GM18951 (cell line): Measurements from ENCODE around the gene ZNF316.

ENCODE experiments used
- POLR2A ChIP-seq: IDR thresholded peaks from 4 replicates; pipeline ENCODE4 v1.6.1; 2011; ENCODE audit warnings: mild to moderate bottlenecking; ENCODE audit not compliant: insufficient read length, insufficient read depth; ENCODE audit errors: extremely low read depth
- in situ Hi-C: fragments of 300-500 bp; cut with MboI; formaldehyde crosslinking; loops from one replicate; pipeline ENCODE4 v1.12.0; 2022; ENCODE audit warnings: low sequenced_read_pairs, mixed read lengths, inconsistent platforms; ENCODE audit not compliant: unreplicated experiment

ZNF316 gene

GRCh38 chr7:6613706-6614105 lies 23.4 kb upstream of the ZNF316 start:
- TF ChIP-seq POLR2A = no peak
- in situ Hi-C loops = no loop called here

DNA sequence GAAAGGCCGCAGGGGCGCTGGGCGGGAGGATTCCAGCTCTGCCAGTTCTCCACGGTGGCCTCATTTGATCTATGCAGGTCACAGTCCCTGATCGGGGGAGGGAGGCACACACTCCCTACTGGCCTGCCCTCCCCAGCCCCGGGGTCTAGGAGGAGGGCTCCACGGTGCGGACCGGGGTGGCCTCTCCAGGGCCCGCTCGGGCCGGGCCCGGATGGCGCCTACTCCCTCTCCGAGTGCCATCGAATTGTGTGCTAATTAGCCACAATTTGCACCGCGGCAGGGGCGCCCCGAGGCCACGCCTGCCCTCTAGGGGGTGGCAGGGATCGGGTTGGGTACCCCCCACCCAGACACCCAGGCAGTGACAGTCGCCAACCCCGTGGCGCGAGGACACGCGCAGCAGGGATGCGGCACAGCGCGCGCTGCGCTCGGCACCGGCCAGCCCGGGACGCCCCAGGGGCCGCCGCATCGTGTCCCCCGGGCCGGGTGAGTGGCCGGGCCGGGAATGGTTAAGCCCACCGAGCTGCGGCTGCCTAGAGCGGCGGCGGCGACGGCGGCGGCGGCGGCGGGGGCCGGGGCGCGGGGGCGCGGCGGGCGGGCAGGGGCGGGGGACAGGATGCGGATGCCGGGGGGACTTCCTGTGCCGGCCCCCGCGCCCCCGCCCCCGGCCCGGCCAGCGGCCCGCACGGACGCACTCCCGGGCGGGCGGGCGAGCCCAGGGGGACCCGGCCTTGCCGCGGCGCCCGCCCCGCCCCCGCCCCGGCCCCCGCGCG lies 22.0 kb upstream of the ZNF316 start, which contains the start of gene ZNF853:
Gene ZNF853 (plus strand): TSS at position 658 of the 770 bp plus-strand sequence. CDS start 565 bp downstream, outside the sequence.
- no peak for TF ChIP-seq POLR2A
- in situ Hi-C loops = no loop called here

GRCh38 chr7:6615723-6616555 lies 21.2 kb upstream of the ZNF316 start:
- in situ Hi-C loops = no loop called here
- no peak for TF ChIP-seq POLR2A

DNA sequence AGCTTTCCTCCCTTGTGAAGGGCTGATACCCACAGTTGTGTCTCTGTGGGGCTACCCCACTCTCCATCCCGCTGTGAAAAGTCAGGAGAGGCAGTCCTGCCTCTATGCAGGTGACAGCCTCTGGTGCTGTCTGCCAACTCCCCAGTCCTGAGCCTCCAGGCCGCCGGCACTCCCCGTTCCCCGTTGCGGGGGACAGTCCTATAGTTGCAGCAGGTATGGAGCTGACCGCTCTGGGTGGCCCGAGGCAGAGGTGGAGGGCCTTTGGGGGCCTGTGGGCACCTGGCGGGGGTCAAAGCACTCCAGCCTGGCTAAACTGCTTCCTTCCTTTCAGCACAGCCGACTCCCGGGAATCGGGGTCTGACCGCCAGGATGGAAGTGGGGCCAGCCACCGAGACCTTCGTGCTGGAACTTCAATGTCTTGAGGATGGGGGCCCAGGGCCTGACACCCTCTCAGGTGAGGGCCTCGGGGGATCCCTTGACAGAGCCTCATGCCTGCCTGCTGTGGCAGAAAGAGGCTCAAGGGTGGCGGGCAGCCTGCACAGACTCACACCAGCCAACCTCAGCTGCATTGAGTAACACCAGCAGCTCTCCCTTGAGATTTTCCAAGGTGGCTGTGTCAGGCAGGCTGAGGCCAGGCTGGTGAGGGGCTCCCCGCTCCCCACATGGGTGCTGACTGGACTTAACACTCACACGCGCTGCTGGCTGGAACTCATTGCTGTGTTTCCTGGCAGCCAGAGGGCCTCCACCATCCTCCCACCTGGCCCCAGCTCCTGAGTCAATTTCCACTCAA lies 20.1 kb upstream of the ZNF316 start:
- in situ Hi-C loops = no loop called here
- TF ChIP-seq POLR2A = no peak

DNA sequence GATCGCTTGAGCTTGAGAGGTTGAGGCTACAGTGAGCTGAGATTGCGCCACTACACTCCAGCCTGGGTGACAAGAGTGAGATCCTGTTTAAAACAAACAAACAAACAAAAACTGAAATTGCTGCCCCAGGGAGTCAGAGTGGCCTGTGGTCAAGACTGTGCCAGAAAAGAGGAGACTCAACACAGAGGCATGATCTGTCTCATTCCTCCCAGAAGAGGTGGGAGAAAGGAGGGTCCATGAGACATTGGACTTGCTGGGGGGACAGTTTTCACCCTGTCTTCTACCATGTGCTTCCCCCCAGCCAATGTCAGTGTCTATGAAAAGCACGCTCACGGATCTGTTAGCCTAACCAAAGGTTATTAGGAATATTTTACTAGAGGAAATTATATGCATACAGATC lies 18.5 kb upstream of the ZNF316 start:
- in situ Hi-C loops = no loop called here
- no peak for TF ChIP-seq POLR2A

DNA sequence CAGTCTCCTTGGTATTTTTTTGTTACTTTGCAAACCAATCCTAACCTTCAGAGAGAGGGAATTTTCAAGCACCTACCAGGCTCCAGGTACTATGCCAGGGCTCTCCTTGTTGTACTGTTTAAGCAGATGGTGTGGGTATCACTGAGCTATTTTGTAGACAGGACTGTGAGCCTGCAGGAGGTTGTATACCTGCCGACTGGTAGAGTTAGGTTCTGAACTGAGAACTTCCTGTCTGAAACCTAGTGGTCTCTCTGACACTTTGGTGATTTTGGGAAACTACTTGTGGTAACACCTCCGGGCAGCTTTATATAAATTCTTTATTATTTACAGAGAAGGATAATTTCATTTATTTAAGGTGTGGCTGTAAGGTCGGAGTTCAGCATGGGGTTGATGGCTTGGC lies 17.2 kb upstream of the ZNF316 start:
- in situ Hi-C loops = no loop called here
- no peak for TF ChIP-seq POLR2A

DNA sequence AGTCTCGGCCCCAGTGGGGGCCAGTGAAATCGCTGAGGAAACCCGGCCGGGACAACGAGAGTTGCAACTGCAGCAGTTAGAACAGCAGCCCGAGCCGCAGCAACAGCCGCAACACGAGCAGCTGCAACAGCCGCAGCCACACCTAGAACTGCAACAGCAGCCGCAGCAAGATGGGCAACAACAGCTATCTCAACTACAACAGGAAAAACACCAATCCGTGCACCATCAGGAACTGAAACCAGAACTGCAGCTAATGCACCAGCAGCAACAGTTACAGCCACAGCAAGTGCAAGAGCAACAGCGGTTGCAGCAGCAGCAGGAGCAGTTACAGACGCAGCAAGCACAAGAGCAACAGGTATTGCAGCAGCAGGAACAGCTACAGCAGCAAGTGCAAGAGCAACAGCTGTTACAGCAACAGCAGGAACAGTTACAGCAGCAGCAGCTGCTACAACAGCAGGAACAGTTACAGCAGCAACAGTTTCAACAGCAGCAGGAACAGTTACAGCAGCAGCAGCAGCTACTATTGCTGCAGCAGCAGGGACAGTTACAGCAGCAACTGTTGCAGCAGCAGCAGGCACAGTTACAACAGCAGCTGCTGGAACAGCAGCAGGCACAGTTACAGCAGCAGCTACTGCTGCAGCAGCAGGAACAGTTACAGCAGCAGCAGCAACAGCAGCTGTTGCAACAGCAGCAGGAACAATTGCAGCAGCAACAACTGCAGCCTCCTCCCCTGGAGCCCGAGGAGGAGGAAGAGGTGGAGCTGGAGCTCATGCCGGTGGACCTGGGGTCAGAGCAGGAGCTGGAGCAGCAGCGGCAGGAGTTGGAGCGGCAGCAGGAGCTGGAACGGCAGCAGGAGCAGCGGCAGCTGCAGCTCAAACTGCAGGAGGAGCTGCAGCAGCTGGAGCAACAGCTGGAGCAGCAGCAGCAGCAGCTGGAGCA lies 15.7 kb upstream of the ZNF316 start:
- TF ChIP-seq POLR2A = no peak
- in situ Hi-C loops = no loop called here

DNA sequence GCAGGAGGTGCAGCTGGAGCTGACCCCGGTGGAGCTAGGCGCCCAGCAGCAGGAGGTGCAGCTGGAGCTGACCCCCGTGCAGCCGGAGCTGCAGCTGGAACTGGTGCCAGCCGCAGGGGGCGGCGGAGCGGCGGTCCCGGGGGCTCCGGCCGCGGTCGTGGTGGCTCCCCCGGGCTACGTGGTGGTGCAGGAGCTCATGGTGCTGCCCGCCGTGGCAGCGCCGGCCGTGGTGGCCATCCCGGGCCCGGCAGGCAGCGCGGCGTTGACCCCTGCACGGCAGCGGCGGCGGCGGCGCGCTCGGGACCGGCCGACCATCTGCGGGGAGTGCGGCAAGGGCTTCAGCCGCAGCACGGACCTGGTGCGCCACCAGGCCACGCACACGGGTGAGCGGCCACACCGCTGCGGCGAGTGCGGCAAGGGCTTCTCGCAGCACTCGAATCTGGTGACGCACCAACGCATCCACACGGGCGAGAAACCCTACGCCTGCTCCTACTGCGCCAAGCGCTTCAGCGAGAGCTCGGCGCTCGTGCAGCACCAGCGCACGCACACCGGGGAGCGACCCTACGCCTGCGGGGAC lies 14.9 kb upstream of the ZNF316 start:
- TF ChIP-seq POLR2A = no peak
- in situ Hi-C loops = no loop called here

DNA sequence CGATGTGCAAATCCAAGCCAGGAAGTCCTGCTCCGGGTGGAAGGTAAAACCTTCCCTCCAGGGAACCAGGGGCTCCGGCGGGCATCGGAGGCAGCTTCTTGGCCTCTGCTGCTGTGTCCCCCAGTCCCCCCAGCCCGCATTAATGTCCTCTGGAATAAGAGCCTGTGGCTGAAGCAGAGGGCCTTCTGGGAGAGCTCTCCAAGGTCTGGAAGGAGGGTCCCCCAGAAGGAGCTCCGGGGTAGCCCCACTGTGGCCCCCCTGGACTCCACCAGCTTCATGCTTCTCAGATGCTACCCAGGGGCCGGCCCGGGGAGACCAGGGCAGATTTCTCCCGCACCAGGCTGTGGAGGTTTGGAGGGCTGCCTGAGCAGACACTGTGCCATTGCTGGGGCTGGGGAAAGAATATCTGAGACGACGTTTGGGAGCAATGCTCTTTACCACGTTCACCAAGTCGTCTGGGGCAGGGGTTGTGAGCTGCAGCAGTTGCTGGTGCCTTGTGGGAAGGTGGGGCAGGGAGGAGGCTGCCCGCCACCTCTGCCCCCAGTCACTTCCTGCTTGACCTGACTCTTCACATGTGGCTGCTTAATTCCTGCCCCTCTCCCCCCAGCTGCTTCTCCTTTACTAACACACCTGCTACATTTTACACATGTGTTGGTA lies 13.4 kb upstream of the ZNF316 start:
- TF ChIP-seq POLR2A = no peak
- in situ Hi-C loops = no loop called here

- no peak for TF ChIP-seq POLR2A
- in situ Hi-C loops = no loop called here
These were observed 12.9 kb upstream of the ZNF316 start for GRCh38 chr7:6624246-6624611.

DNA sequence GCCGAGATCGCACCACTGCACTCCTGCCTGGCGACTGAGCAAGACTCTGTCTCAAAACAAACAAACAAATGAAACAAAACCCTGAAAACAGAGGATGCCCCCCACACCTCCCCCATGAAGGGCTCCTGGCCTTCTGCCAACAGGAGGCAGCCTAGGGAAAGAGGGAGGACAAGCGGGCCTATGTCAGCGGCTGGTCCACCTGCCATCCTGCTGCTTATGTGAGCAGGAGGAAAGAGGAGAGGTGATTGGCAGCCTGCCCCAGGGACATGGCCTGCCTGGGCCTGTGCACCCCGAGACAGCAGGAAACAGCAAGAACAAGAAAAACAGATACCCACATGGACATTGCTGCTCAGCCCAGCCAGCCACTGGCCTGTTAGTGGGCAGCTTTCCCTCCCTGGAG lies 9.1 kb upstream of the ZNF316 start:
- in situ Hi-C loops = no loop called here
- no peak for TF ChIP-seq POLR2A
